GM18517 (cell line): ENCODE measurements around the gene MCC.

Experiments
- ATAC-seq: cut with Tn5 transposase; IDR thresholded peaks from one replicate; pipeline ENCODE4 v1.9.1; 2021; ENCODE audit warnings: mild to moderate bottlenecking, moderate library complexity; ENCODE audit not compliant: unreplicated experiment

MCC gene

DNA sequence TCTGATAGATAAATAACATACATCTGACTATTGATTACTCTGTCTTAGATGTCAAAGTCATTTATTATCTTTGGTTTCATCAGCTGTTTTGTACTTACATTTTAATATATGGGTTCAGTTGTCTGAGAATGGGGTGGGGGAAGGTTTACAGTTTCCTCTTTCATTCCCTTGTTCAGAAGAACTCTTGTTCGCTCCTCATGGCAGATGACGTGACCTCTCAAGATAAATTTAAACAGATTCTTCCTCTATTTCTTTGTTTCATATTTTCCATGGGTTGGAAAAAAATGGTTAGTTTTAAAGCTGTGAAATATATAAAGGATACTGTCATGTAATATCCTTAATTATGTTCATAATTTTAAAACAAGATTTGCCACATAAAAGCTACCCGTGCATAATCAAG lies 114.8 kb downstream of the MCC start:
- no peak for ATAC-seq

GRCh38 chr5:113371721-113372196 lies 116.5 kb downstream of the MCC start:
- ATAC-seq: no peak

DNA sequence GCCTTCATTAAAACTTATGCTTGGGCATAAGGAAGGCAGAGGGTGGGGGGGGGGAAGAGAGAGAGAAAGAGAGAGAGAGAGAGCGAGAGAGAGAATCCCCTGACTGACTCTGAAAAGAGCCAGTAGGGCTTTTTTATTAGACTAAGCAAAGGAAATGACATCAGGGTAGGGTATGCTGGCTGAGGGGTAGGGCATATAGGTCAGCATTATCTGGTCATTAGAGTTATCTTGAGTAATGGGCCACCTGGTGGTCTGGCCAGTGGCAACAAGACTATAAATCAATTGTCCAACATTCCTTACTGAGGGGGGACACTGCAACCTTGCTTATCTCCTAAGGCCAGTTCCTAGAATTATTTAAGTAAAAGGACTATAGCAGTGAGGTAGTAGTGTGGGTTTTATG lies 120.7 kb downstream of the MCC start:
- no peak for ATAC-seq

DNA sequence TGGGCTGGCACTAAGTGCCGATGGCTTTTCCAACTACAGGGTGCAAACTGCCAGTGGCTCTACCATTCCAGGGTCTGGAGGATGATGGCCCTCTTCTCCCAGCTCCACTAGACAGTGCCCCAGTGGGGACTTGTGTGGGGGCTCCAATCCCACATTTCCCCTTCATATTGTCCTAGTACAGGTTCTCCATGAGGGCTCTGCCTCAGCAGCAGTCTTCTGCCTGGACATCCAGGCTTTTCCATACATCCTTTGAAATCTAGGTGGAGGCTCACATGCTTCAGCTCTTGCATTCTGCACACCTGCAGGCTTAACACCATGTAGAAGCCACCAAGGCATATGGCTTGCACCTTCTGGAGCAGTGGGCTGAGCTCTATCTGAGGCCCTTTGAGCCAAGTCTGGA lies 123.8 kb downstream of the MCC start:
- no peak for ATAC-seq

DNA sequence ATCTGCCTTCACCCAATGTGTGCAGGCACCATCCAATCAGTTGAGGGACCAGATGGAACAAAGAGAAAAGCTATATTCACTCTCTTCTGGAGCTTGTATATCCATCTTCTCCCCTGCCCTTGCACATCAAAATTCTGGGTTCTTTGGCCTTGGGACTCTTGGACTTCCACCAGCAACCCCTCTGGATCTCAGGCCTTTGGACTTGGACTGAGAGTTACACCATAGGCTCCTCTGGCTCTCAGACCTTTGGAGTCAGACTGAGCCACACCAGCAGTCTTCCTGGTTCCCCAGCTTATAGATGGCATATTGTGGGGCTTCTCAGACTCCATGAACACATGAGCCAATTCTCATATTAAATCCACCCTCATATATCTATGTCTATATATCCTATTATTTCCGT lies 126.6 kb downstream of the MCC start:
- ATAC-seq: no peak

DNA sequence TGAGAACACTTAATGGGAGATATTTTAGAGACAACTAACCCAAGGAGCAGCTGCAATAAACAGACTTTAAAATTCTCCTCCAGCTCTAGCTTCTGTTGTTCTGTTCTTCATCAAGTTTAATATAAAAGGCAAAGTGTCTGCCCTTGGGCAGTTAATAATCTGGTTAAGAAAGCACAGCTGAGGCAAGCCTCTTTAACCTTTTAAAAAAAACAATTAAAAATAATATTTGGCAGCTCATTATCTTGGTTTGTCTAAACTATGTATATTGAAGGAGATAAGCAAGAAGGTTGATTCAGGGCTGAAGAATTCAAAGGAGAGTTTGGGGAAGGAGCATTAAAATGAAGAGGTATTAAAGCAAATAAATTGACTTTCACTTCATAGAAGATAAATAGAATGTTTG lies 128.8 kb downstream of the MCC start:
- ATAC-seq: no peak

DNA sequence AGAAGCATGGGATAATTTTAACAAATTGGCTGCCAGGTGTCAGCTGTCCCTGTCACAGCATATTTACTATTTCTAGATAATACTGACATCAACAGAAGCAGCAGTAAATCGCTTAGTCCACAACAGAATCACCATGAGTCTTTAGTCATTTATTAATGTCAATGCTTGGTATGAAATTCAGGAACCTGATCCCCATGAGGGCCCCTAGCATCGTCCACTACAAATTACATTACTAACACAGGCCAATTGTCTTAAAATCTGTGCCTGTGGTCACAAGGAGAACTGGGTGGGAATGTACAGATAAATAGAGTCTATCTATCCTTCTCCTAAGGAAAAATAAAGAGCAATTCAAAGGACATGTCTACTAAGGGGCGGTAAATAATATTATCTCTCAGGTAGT lies 129.6 kb downstream of the MCC start:
- no peak for ATAC-seq

- ATAC-seq: no peak
Measured at GRCh38 chr5:113357696-113358476, 130.4 kb downstream of the MCC start.

DNA sequence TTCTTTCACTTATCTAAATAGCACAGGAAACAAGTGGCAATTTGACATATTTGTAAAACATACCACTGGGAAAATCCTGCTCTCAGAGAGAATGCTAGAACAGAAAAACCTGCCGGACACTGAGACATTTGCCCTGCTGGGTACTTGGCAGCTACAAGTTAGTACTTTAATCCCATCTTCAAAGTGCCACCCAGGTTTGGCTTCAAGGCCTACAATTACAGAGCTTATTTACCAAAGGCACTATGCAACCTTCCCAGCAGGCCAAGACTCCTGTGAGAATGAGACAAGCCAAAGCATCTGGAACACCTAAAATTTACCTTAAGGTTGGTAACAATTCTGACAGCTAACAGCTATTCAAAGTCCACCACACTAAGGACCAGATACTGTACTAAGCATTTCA lies 131.8 kb downstream of the MCC start:
- no peak for ATAC-seq

GRCh38 chr5:113354055-113354454 lies 134.2 kb downstream of the MCC start:
- ATAC-seq: no peak

- no peak for ATAC-seq
Measured at GRCh38 chr5:113347572-113347971, 140.7 kb downstream of the MCC start.

- no peak for ATAC-seq
Measured at GRCh38 chr5:113344973-113345940, 143.0 kb downstream of the MCC start.

DNA sequence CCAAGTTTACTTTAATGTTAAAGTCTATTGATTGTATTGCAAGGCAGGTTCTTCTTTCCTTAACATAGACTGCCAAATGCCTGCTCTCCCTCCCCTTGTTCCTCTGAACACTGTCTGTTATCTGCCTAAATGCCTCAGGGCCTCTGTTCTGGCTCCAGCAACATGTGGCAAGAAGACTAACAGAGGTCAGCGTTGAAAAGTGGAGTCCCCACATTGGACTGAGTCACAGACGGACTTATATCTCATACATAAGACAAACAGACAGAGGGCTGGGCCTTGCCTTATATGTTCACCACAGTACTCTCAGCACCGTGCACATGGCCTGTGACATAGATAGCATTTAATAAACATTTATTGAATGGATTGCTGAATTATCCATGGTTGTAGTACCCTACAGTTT lies 144.9 kb downstream of the MCC start:
- no peak for ATAC-seq

GRCh38 chr5:113340537-113340936 lies 147.7 kb downstream of the MCC start:
- ATAC-seq: no peak

DNA sequence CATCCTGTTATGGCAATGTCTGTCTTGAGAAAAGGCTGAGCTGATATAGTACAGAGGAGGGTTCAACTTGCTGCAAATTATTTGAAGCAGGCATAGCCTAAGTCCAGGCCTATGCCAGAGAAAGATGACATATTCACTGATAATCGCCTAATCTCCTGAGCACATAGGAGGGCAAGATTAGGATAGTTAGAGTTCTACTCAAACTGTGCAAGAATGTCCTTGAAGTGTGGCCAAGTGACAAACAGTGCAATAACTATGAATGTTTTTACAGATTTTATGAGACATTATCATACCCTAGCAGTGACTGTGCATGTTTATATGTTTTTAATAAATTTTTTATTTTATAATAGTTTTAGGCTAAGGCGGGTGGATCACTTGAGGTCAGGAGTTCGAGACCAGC lies 149.6 kb downstream of the MCC start:
- ATAC-seq: no peak

DNA sequence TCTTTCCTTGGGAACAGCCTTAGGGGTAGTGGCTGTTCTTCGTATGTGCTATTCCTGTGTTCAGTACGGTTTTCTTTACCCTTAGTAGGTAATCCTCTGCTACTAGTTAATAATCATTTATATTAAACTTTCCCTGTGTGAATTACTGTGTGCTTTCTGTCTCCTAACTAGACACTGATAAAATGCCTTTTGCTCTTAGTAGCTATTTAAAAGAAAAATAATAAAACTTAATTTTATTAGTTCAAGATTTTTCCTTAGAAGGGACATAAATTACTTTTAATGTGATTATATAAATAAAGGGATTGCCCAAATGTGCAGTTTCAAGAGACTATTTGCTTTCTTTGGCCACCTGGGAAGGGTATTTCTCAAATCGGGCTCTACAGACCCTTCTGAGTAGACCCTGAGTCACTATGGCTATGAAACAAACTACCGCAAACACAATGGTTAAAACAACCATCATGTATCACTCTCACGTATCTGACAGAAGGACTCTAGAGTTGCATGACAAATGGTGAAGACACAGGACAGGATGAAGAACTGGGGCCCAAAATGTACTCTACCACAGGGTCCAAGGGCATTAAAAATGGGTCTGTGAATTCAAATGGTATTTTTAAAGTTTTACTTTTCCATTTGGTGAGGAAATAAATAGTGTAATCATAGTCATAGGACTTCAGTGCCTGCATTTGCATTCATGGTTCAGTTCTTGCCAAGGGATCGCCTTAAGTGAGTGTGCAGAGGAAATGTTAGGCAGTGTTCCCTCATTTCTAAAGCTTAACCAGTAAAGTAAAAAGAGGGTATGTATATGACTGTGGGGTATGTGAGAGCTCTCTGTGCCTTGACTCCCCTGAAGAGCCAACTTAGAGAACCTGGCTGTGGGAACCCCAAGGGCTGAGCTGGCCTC lies 150.5 kb downstream of the MCC start:
- no peak for ATAC-seq

GRCh38 chr5:113336975-113337374 lies 151.3 kb downstream of the MCC start:
- ATAC-seq: no peak

DNA sequence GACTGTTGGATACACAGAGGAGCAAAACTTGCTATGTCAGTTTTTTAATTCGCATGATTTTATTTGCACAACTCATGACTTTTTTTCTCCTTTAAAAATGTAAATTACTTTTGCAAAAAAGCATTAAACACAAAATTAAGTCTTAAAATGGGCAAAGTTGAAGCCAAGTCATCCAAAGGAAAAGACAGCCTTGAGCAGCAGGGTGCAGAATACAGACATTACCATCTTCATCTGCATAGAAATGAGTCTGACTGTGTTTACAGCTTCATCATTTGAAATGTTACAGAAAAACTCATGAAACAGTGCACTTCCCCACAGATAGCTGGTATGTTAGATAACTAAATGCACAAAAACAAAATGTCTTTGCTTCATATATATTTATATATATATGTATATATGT lies 154.8 kb downstream of the MCC start:
- no peak for ATAC-seq

DNA sequence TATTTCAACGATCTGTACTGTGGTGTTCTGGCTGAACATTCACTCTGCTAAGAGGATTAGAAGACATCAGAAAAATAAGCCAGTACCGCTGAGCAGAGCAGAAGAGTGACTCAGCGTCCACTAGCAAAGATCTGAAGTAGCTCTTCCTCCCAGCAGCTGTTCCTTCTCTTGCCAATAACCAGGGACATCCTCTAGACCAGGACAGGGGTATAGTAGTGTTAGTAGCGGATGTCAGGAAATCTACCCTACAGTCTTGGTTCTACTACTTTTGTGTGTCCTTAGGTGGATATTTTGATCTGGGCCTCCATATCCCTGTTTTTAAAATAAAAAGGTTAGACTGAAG lies 157.1 kb downstream of the MCC start:
- ATAC-seq: no peak

GRCh38 chr5:113330533-113331208 lies 157.6 kb downstream of the MCC start:
- peak; percentile 69 for ATAC-seq
